Left lung (tissue), 10 donors: ENCODE measurements around the gene MOV10L1. TPM values are rescaled to one million over a fixed set of nuclear protein-coding genes. Genes with fewer than 3 reads are reported as not detected.
A peak's percentile ranks its signal among the peaks of the same experiment; 100 is the strongest.

Source experiments
- ATAC-seq: fragments of 200-7000 bp; cut with Tn5 transposase; one replicate; pipeline ENCODE4 v1.9.1; 2020; ENCODE audit warnings: moderate library complexity
- DNase-seq, 4 donors: peaks; one replicate each; pipeline ENCODE4 v3.0.0-alpha.2; 2013 to 2020
- H3K27ac ChIP-seq, 2 donors: fragments of 200-600 bp; sonication (generic) in 1 of 2; one replicate each; pipeline versions ENCODE4 v1.5.0 to v1.8.0; 2020 to 2021
- H3K27me3 ChIP-seq, 2 donors: fragments of 200-600 bp; sonication (generic) in 1 of 2; one replicate each; pipeline versions ENCODE4 v1.5.0 to v1.8.0; 2020 to 2021
- H3K36me3 ChIP-seq, 2 donors: fragments of 200-600 bp; sonication (generic) in 1 of 2; one replicate each; pipeline versions ENCODE4 v1.5.0 to v1.8.0; 2020 to 2021
- H3K4me1 ChIP-seq, 2 donors: fragments of 200-600 bp; one replicate each; pipeline ENCODE4 v1.8.0; 2021
- H3K4me3 ChIP-seq, 2 donors: fragments of 200-600 bp; sonication (generic) in 1 of 2; one replicate each; pipeline versions ENCODE4 v1.5.0 to v1.8.0; 2020 to 2021; ENCODE audit warnings: mild to moderate bottlenecking in 1 of 2
- H3K9me3 ChIP-seq, 2 donors: fragments of 200-600 bp; sonication (generic) in 1 of 2; one replicate each; pipeline versions ENCODE4 v1.5.0 to v1.8.0; 2020 to 2021
- intact Hi-C, 2 donors: fragments of 100-400 bp; cut with DNase I; formaldehyde crosslinking; loops; one replicate each; pipeline versions ENCODE4 v1.11.2 to v1.14.2; 2022
- polyA plus RNA-seq, 6 donors: library from polyadenylated mRNA; unstranded; fragments of 120-200 nt; gene quantifications; one replicate each; pipeline ENCODE4 v1.2.1, GENCODE V29; 2013; ENCODE audit not compliant: insufficient read length in 6 of 6
- total RNA-seq, 2 donors: library from RNA; stranded (reverse); fragmentation: NEBNext Ultra II Directional; extraction: Animal tissue kit (Norgen Biotek cat#: 25700); gene quantifications; one replicate each; pipeline ENCODE4 v1.2.1, GENCODE V29; 2021
- TF ChIP-seq, protein P1 (sequence below), 2 donors: fragments of 200-600 bp; sonication (generic) in 1 of 2; IDR thresholded peaks; one replicate each; pipeline versions ENCODE4 v1.5.0 to v1.8.0; 2021; ENCODE audit warnings: antibody characterized with exemption in 2 of 2
- donor health status: DM: no; HTN: yes; CAD: no.
- donor health status: DM: no; HTN: no; CAD: no.

MOV10L1 gene
- total and polyA plus RNA-seq, 8 donors = 0.37 to 4.7 (median 2.2) TPM

DNA sequence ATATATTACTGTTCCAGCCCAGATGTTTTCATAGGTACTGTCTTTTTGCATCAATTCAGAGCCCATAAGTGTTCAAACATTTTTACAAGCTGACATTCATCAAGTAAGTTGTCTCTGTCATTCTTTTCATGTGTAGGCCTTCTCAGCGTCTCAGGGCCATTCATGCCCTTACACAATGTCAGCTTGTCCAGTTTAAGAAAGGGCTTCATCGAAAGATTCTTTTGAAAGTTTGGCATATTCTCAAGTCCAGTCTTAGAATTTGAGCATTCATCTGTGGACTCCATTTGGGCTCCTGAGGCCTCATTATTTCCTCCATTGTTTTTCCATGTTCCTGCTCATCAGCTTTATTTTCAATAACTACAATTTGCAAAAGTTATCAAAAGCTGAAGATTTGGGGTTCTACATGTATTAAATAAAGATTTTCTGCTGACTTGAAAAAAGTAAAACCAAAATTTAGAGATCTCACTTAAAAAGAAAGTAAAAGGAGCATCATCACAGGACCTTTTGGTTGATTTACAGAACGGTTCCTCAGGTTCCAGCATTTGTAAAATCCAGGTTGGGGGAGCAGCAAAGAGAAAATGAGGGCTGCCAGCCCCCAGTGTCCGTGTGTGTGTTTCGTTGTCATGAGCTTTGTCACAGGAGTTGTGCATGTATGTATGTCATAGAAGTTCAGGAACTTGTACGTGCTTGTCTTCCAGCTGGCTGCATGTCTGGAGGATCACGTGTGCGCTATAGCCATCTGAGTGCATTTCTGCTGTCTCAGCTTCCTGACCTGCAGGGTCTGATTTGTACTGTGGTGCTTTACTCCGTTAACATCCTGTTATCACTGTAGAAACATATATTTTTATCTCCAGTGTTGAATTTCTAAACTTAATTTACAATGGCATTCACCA lies 15.6 kb downstream of the MOV10L1 start:
- intact Hi-C loops = no loop called here
- DNase-seq = peak in 2 of 4 donors; percentile 51 to 78

DNA sequence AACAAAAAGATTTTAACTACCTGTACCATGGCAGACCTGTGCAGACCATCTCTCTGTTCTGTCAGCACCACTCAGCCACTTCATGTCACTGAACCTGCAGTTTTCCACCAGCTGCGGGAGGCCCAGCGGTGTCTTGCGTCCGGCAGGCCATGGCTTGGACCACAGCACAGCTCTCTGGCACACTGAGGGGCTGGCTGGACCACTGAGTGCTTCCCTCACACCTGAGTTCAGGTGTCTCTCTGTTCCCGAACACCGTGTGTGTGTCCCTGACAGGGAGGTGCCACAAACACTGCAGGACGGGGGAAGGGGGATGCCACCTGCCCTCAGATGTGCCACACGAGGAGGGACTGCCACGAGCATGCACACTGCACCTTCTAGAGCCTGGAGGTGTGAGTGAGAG lies 17.7 kb downstream of the MOV10L1 start:
- TF ChIP-seq, protein P1, sequence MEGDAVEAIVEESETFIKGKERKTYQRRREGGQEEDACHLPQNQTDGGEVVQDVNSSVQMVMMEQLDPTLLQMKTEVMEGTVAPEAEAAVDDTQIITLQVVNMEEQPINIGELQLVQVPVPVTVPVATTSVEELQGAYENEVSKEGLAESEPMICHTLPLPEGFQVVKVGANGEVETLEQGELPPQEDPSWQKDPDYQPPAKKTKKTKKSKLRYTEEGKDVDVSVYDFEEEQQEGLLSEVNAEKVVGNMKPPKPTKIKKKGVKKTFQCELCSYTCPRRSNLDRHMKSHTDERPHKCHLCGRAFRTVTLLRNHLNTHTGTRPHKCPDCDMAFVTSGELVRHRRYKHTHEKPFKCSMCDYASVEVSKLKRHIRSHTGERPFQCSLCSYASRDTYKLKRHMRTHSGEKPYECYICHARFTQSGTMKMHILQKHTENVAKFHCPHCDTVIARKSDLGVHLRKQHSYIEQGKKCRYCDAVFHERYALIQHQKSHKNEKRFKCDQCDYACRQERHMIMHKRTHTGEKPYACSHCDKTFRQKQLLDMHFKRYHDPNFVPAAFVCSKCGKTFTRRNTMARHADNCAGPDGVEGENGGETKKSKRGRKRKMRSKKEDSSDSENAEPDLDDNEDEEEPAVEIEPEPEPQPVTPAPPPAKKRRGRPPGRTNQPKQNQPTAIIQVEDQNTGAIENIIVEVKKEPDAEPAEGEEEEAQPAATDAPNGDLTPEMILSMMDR (IDR thresholded peaks at IDR 0.05) = no peak
- H3K4me1 ChIP-seq = peaks cover 0 to 15% of the 10 kb centered on the region in 2 donors
- H3K27ac ChIP-seq = no peak overlapping the region
- ATAC-seq = no peak
- H3K36me3 ChIP-seq = no peaks in the 10 kb centered on the region
- H3K27me3 ChIP-seq = peaks cover 0 to 7% of the 10 kb centered on the region in 2 donors
- H3K4me3 ChIP-seq = no peak overlapping the region
- DNase-seq = no peak
- intact Hi-C loops = no loop called here
- H3K9me3 ChIP-seq = no peaks in the 10 kb centered on the region

More for the DNA sequence above, 15.6 kb downstream of the MOV10L1 start:
- Histone ChIP-seq H3K27ac (no peak overlapping the region), H3K36me3 (no peaks in the 10 kb centered on the region), H3K27me3 (no peaks in the 10 kb centered on the region), H3K9me3 (no peaks in the 10 kb centered on the region), H3K4me3 (no peak overlapping the region), H3K4me1 (no peaks in the 10 kb centered on the region)
- ATAC-seq = peak; percentile 64
- TF ChIP-seq, protein P1 (IDR thresholded peaks at IDR 0.05) = no peak

- intact Hi-C loops = no loop called here
- DNase-seq (no peak), ATAC-seq (no peak)
- no peaks in the 10 kb centered on the region for H3K36me3 ChIP-seq
- H3K4me3 ChIP-seq = no peak overlapping the region
- H3K9me3 ChIP-seq = no peaks in the 10 kb centered on the region
- peaks cover 0 to 23% of the 10 kb centered on the region in 2 donors for H3K4me1 ChIP-seq
- H3K27ac ChIP-seq = no peak overlapping the region
- TF ChIP-seq, protein P1 (IDR thresholded peaks at IDR 0.05) = no peak
- peaks cover 0 to 9% of the 10 kb centered on the region in 2 donors for H3K27me3 ChIP-seq
Measured at GRCh38 chr22:50111056-50111455, 21.2 kb downstream of the MOV10L1 start.

DNA sequence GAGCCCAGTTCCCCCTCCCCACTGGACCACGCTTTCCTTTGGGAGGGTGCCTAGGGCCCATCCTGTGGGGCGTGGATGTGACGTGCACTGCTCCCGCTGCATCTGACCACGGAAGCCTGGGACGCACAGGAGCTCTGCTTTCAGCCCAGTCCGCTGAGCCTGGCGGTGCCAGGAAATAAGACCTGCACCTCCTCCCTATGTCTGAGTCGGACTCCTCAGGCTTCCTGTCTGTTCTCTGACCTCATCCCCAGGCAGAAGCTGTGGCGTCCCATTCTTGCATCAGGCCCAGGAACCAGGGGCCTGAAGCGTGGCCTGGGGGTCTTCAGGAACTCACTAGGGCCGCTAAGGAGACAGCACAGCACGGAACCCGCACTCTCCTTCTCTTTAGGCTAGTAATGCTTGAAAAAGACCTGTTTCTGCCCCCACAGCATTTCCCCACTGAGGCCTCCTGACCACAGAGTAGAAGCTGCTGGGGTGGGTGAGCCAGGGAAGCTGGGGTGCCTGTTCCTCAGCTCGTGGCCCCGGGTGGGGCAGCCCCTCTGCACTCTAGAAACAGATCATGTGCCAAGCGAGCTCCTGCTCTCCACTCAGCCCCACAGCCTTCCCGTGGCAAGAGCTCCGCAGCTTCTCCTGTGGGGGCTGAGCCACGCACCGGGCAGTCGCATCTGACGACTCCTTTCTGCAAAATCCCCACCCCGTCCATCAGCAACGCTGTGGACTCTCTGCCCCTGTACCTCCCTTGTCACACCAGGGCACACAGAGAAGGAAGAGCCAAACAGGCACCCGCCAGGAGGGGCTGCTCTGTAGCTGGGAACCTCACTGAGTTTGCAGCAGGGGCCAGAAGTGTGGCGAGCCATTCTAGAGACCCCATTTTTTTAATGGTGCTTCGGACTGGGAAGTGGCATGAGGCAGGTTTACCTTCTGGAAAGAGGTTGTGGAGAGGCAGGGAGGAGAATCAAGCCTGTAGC lies 22.6 kb downstream of the MOV10L1 start:
- intact Hi-C loops = no loop called here
- Histone ChIP-seq H3K36me3 (no peaks in the 10 kb centered on the region), H3K27ac (no peak overlapping the region), H3K4me1 (peaks cover 0 to 23% of the 10 kb centered on the region in 2 donors), H3K4me3 (no peak overlapping the region), H3K9me3 (no peaks in the 10 kb centered on the region), H3K27me3 (peaks cover 0 to 9% of the 10 kb centered on the region in 2 donors)
- TF ChIP-seq, protein P1 (IDR thresholded peaks at IDR 0.05) = no peak
- ATAC-seq = peak; percentile 18
- DNase-seq = peak in 1 of 4 donors; percentile 43
